ENCODE results near the gene TTYH2. TPM values are rescaled to one million over a fixed set of nuclear protein-coding genes. Genes with fewer than 3 reads are reported as not detected.

Gene TTYH2
- total RNA-seq, 1 donor = 1.4 TPM

DNA sequence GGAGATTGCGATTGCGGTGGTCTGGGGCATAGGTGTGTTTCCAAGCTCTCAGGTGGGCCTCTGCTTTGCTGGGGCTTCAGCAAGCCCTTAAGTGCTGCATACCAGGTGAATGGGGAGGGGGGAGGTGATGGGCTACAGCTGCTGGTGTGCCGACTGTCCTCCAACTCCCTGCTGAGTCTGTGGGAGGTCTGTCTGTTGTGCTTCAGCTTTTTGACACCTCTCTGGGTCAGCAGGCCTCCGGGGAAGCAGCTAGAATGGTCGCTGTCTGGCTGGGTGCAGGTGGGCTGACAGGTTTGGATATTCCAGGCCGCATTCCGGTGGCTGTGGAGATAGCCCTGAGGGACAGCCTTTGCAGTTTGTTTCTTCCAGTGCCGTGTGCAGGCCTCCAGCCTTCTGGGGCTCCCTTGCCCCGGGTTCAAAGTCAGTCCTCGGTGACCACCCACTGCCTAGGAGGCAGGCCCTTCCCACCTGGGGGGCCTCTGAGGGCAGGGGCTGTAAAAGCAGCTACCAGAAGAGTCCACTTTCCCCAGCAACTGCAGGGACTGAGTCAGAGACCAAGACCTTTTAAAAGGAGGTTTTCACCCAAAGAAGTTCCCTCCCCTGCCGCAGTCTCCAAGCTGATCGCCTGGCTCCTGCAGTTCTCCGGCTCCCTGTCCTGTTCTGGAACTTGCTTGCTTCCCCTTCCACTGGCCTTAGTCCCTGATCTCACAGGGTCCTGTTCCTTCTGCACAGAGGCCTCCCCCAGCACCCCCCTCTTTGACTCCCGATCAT is 2.0 kb upstream of the TTYH2 start:
- DNase-seq (ENCODE audit: insufficient read length, low spot score, missing footprints) = no peak
- Histone ChIP-seq H3K27ac (ENCODE audit: low read depth, low read length) (no peak overlapping the region), H3K27me3 (ENCODE audit: insufficient read depth, low read length) (no peaks in the 10 kb centered on the region), H3K79me2 (ENCODE audit: insufficient read depth, low read length) (peaks cover 21% of the 10 kb centered on the region), H3K9me3 (ENCODE audit: low read depth, low read length) (no peaks in the 10 kb centered on the region), H3K4me2 (ENCODE audit: insufficient read depth, low read length) (peak overlapping the region; percentile 88), H3K36me3 (ENCODE audit: insufficient read depth, low read length) (peaks cover 42% of the 10 kb centered on the region), H4K20me1 (ENCODE audit: insufficient read depth, low read length) (peaks cover 51% of the 10 kb centered on the region), H3K4me1 (ENCODE audit: insufficient read depth, low read length) (peaks cover 38% of the 10 kb centered on the region), H2AFZ (ENCODE audit: low read length) (no peak overlapping the region), H3K4me3 (ENCODE audit: insufficient read depth, low read length) (peak overlapping the region; percentile 78)
- TF ChIP-seq, protein P1, sequence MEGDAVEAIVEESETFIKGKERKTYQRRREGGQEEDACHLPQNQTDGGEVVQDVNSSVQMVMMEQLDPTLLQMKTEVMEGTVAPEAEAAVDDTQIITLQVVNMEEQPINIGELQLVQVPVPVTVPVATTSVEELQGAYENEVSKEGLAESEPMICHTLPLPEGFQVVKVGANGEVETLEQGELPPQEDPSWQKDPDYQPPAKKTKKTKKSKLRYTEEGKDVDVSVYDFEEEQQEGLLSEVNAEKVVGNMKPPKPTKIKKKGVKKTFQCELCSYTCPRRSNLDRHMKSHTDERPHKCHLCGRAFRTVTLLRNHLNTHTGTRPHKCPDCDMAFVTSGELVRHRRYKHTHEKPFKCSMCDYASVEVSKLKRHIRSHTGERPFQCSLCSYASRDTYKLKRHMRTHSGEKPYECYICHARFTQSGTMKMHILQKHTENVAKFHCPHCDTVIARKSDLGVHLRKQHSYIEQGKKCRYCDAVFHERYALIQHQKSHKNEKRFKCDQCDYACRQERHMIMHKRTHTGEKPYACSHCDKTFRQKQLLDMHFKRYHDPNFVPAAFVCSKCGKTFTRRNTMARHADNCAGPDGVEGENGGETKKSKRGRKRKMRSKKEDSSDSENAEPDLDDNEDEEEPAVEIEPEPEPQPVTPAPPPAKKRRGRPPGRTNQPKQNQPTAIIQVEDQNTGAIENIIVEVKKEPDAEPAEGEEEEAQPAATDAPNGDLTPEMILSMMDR (IDR thresholded peaks at IDR 0.05; ENCODE audit: extremely low read depth, low read depth, low read length) = no peak

DNA sequence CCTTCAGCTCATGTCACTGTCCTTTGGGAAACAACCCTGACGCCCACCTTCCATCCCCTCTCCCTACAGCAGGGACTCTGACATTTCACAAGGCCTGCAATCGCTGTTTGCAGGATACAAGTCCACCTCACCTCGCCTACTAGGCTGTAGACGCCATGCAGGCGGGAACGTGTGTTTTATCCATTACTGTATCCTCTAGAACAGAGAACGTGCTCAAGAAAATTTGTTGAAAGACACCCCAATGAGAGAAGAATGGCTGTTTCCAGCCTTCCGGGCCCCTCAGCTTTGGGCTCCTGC is 1.5 kb upstream of the TTYH2 start:
- H3K27ac ChIP-seq (ENCODE audit: low read depth, low read length) = no peak overlapping the region
- TF ChIP-seq, protein P1 (IDR thresholded peaks at IDR 0.05; ENCODE audit: extremely low read depth, low read depth, low read length) = no peak
- peak overlapping the region; percentile 88 for H3K4me2 ChIP-seq (ENCODE audit: insufficient read depth, low read length)
- peaks cover 15% of the 10 kb centered on the region for H3K79me2 ChIP-seq (ENCODE audit: insufficient read depth, low read length)
- no peak for DNase-seq (ENCODE audit: insufficient read length, low spot score, missing footprints)
- peaks cover 47% of the 10 kb centered on the region for H4K20me1 ChIP-seq (ENCODE audit: insufficient read depth, low read length)
- H3K36me3 ChIP-seq (ENCODE audit: insufficient read depth, low read length) = peaks cover 39% of the 10 kb centered on the region
- H3K4me3 ChIP-seq (ENCODE audit: insufficient read depth, low read length) = peak overlapping the region; percentile 78
- peaks cover 37% of the 10 kb centered on the region for H3K4me1 ChIP-seq (ENCODE audit: insufficient read depth, low read length)
- no peak overlapping the region for H2AFZ ChIP-seq (ENCODE audit: low read length)
- H3K9me3 ChIP-seq (ENCODE audit: low read depth, low read length) = no peaks in the 10 kb centered on the region
- no peaks in the 10 kb centered on the region for H3K27me3 ChIP-seq (ENCODE audit: insufficient read depth, low read length)

DNA sequence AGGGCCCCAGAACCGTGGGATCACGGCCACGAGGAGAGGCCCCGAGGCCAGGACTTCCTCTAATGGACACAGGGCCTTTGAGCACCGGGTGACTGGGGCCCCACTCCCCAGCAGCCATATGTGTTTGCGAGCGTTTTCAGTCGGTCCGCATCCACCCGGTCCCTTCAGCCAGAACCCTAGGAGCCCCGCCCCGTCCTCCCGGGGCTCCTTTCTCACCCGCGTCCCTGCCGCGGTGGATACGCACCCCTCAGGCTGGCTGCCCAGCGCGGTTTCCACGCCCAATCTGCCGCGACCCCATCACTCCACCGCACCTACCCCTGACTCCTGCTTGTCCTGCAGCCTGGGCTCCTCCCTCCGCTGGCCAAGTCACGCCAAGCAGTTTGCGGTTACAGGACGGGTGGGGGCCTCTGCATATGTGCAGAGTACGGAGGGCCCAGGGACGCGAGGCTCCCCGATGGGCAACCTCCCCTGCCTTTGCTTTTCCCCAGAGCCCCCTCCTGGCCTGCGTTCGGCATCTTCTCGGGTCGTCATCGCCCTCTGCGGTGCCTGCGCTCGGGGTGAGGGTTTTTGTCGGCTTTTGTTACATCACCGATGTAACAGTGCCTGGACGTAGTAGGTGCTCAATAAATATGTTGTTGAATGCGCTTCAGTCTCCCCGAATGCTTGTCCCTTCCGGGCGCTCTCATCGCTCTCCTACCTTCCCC is 1.0 kb upstream of the TTYH2 start:
- Histone ChIP-seq H2AFZ (ENCODE audit: low read length) (peak overlapping the region; percentile 81), H3K27me3 (ENCODE audit: insufficient read depth, low read length) (no peaks in the 10 kb centered on the region), H3K9me3 (ENCODE audit: low read depth, low read length) (no peaks in the 10 kb centered on the region), H4K20me1 (ENCODE audit: insufficient read depth, low read length) (peaks cover 43% of the 10 kb centered on the region), H3K27ac (ENCODE audit: low read depth, low read length) (peak overlapping the region; percentile 65), H3K4me1 (ENCODE audit: insufficient read depth, low read length) (peaks cover 34% of the 10 kb centered on the region), H3K4me3 (ENCODE audit: insufficient read depth, low read length) (peak overlapping the region; percentile 78), H3K4me2 (ENCODE audit: insufficient read depth, low read length) (peak overlapping the region; percentile 88), H3K36me3 (ENCODE audit: insufficient read depth, low read length) (peaks cover 34% of the 10 kb centered on the region), H3K79me2 (ENCODE audit: insufficient read depth, low read length) (peaks cover 11% of the 10 kb centered on the region)
- peak; percentile 49 for DNase-seq (ENCODE audit: insufficient read length, low spot score, missing footprints)
- TF ChIP-seq, protein P1 (IDR thresholded peaks at IDR 0.05; ENCODE audit: extremely low read depth, low read depth, low read length) = no peak

DNA sequence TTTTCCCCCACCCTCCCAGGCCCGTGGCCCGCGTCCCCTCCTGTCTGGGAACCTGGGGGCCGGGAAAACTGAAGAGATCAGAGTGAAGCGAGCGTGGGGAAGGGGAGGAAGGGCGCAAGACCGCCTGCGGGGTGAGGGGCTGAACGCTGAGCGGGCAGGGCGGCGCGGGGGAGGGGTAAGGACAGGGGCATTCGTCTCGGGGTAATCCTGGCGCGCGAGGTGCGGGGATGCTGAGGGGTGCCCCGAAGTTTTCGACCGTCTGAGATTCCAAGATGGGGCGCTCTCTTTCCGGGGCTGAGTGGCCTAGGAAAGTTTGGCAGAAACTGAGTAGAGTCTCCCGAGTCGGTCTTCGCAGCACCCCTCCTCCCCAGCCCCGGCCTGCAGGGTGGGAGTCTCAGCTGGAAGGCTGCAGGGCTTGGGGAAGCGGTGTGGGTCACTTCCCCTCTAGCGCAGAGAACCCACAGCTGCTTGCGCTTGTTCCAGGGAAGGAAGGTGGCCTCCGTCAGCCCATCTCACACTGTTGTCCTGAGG is 555 bp downstream of the TTYH2 start:
- H3K9me3 ChIP-seq (ENCODE audit: low read depth, low read length) = no peaks in the 10 kb centered on the region
- no peak overlapping the region for H3K4me2 ChIP-seq (ENCODE audit: insufficient read depth, low read length)
- peaks cover 26% of the 10 kb centered on the region for H3K4me1 ChIP-seq (ENCODE audit: insufficient read depth, low read length)
- TF ChIP-seq, protein P1 (IDR thresholded peaks at IDR 0.05; ENCODE audit: extremely low read depth, low read depth, low read length) = no peak
- H3K27ac ChIP-seq (ENCODE audit: low read depth, low read length) = no peak overlapping the region
- no peaks in the 10 kb centered on the region for H3K79me2 ChIP-seq (ENCODE audit: insufficient read depth, low read length)
- peaks cover 30% of the 10 kb centered on the region for H4K20me1 ChIP-seq (ENCODE audit: insufficient read depth, low read length)
- H3K4me3 ChIP-seq (ENCODE audit: insufficient read depth, low read length) = no peak overlapping the region
- H3K36me3 ChIP-seq (ENCODE audit: insufficient read depth, low read length) = peaks cover 20% of the 10 kb centered on the region
- no peak overlapping the region for H2AFZ ChIP-seq (ENCODE audit: low read length)
- no peaks in the 10 kb centered on the region for H3K27me3 ChIP-seq (ENCODE audit: insufficient read depth, low read length)
- peak; percentile 52 for DNase-seq (ENCODE audit: insufficient read length, low spot score, missing footprints)
